ENCODE results near the gene ZNF786.
"Not testable (repeated sequence)": the region's sequence is repeated elsewhere in the genome, so short reads cannot be mapped to it uniquely, and the experiment has no call there.

Gene ZNF786

DNA sequence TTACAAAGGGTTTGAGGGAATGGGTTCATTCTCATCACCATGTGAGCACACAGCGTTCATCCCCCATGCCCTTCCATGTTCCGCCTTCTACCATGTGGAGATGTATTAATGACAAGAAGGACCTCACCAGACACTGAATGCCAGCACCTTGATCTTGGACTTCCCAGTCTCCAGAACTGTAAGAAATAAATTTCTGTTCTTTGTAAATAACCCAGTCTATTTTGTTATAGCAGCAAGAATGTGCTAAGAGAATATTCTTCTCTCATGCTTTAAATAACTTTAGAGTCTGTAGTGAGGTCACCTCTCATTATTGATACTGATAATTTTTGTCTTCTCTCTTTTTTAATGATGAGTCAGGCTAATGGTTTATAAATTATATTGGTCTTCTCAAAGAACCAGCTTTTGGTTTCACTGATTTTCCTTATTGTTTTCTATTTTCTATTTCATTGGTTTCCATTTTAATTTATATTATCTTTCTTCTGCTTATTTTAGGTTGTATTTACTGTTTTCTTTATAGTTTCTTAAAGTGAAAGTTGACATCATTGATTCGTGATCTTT, 59.1 kb downstream of the ZNF786 start:
- no peak for DNase-seq (ENCODE audit: low spot score)

DNA sequence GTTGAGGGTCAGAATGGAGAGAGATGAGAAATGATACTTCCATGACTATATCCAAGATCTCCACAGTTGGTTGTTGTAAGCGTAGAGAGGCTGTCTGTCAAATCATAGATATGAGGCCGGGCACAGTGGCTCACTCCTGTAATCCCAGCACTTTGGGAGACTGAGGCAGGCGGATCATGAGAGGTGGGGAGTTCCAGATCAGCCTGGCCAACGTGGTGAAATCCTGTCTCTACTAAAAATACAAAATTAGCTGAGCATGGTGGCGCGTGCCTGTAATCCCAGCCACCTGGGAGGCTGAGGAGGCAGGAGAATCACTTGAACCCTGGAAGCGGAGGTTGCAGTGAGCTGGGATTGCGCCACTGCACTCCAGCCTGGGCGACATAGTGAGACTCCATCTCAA, 60.1 kb downstream of the ZNF786 start:
- DNase-seq (ENCODE audit: low spot score) = not testable (repeated sequence)

DNA sequence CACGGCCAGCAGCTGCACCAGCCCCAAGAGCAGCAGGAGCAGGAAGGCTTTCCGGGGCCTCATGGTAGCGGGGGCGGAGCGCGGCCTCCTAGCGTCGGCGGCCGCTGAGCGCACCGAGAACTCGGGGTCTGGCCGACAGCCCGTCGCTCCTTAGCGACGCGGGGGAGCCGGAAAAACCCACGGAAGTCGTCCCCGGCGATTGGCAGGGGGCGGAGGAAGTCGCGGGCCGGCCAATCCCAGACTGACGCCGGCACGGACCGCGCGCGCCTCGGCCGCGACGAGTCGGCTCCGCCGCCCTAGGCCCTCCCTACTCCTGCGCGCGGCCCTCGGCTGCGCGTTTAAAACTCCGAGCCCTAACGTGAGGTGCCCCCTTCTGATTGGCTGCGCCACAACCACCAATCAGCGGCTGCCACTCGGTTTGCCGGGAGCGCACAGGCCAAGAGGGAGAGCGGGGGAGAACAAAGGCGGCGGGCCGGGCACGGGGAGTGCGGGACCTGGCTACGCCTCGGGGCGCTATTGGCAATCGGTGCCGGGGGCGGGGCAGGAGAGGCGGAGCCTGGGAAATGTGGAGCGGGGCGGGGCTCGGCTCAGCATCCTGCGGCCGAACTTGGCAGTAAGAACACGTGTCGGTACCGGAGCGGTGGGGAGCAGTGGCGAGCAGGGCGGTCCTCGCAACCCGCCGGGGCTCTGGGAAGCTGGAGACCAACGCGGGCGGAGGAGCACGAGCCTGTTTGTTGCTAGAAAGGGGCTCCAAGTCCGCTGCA, 62.0 kb downstream of the ZNF786 start, which contains the start of gene PDIA4:
Gene PDIA4, minus strand, starts transcription at position 160 of the 764 bp plus-strand sequence. Its CDS starts 97 bp downstream, at position 63.
- DNase-seq (ENCODE audit: low spot score) = peak; percentile 99

DNA sequence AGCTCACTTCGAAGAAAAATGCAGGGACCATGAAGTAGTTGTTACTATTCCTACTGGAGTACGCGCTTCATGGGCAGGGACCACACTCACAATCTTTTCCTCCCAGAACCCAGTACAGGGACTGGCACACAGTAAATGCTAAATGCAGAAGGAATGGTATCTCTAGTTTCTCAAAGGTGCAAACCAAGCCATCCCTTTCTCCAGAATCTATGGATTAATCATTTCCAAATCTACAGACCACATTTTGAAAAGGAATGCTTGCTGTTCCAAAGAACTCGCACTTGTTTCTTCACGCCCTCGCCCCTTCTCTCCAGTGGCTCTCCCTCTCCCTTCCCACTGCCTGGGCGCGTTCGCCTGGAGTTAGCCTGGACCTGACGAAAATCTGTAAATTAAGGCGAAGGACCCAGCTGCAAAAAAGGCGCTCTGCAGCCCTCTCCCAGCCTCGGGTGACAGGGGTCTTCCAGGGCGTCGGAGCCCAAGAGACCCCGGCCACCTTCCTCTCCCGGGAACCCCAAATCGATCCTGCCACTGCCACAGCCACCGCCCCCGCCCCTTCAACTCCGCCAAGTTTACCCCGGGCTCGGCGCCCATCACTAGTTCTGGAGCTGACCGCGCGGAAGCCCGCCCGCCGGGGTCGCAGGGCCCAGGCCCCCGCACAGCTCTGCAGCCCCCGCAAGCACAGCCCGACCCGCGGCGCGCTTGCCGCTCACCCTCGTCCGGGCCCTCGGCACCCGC, 62.7 kb downstream of the ZNF786 start:
- peak; percentile 25 for DNase-seq (ENCODE audit: low spot score)

DNA sequence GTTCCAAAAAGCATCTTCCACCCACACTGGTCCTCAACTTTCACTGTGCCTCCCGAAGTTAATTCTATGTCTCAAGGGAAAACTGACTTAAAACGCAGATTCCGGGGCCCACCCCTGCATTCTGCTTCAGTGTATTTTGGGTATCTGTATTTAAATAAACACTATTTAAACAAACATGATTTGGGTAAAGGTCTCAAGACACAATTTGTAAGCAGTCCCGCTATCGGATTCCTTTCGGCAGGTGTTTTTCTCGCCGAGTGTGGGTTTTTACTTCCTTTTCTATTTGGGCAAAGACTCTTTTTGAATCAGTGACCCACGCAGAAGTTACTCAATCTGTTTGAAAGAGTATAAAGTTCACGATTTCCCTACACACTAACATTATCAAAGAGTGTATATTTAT, 63.5 kb downstream of the ZNF786 start:
- no peak for DNase-seq (ENCODE audit: low spot score)

DNA sequence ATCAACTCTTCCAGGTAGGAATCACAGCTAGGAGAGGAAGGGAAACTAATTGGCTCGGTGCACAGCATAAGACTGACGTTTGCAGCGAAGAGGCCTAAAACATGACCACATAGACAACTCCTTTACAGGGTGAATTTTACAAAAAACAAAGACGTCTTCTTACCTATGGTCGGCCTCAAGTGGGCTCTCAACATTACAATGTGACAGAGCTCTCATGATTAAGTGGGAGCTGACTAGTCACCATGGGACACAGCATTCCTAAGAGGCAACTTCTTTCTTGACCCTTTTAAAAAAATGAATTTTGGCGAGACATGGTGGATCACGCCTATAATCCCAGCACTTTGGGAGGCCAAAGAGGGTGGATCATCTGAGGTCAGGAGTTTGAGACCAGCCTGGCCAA, 66.9 kb downstream of the ZNF786 start:
- no peak for DNase-seq (ENCODE audit: low spot score)

DNA sequence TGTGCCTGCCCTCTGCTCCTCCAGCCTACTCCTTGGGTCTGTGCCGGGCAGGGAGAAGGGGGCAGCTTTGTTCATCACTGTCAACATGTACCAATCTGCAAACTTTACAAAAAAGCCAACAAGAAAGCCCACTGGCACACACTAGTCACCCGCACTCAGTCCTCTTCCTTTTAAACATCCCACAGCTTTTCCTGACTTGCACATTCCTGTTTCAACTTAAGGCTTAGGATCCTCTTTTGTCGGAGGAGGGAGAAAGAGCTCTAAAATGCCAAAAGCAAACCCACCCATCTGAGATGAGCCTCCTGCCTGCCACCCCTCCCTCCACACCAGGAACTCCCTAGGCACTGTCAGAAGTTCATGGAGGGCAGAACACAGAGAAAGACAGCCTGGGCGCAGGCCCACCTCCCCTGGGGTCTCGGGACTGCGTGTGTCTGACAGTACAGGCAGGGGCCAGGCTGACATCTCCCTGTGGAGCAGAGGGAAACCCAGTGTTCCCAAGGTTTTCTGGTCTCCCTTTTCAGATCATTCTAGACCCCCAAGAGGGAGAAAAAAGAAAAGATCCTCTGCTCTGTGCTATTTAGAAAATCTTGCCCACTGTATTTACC, 67.7 kb downstream of the ZNF786 start:
- no peak for DNase-seq (ENCODE audit: low spot score)

DNA sequence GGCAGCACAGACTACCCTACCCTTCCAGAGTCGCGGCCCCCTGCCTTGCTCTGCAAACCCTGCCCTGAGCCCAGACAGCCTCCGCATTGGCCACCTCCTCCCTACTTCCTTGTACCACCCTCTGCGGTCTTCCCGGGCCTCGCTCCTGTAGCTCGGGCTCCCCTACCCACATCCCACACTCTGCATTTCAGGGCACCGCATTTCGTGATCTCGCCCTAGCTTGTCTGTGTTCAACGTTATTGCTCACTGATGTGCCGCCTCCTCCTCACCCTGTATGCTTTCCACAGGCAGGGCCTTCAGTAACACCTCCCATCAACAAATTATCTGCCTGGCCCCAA, 68.8 kb downstream of the ZNF786 start:
- no peak for DNase-seq (ENCODE audit: low spot score)

DNA sequence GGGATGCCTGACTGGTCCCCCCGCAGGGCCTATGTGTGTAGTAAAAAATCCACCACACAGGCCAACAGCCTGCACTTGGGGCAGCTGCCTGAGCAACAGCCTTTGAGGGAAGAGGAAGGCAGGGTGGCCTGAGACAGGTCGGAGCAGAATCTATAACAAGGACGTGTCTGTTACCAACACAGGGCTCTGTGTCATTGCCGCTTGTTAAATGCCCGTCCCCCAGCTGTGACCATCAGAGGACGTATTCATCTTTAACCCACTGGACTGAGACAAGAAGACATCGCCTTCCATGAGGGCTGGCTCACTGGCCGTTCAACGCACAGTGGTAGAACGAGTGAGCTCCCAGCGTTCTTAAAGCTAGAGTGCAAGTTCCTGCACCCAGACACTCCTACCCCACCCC, 70.0 kb downstream of the ZNF786 start:
- DNase-seq (ENCODE audit: low spot score) = no peak

All from AG08396 (cell line).